Measurements from ENCODE around the gene VIPR2.

VIPR2 gene

DNA sequence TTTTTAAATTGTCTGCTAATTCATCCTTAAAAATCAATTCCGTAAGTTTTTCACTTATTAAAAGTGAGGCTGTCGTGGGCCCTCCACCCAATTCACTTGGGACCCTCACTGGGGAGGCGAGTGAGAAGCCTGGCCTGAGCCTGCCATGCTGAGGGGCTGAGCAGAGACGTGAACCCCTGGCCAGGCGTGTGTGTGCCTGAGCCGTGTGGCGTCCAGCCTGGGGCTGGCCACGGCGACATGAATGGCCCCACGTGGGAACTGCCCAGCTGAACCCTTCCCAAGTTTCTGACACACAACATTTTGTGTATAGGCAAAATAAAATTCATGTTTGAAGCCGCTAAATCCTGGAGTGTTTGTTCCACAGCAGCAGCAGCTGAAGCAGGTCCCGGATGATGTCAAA is 13.0 kb upstream of the VIPR2 start:
- no peak for DNase-seq

GRCh38 chr7:159156436-159157245 is 12.0 kb upstream of the VIPR2 start:
- DNase-seq, result no peak

DNA sequence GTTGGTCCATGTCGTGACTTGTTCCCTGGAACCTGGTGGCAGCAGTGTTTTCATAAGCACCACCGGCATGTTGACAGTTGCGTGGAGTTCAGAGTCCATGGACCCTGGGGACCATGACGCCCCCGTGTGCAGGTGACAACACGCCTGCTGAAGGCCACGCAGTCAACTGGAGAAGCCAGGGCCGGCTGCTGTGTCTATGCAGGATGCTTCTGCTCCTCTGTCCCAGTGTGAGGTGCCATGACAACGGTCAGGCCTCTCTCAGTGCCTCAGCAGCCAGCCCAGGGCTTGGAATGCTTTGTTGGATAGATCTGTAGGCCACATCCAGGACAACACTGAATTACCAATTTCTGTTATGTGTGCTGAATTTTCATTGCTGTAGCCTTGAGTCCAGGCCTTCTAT is 10.7 kb upstream of the VIPR2 start:
- DNase-seq, result no peak

DNA sequence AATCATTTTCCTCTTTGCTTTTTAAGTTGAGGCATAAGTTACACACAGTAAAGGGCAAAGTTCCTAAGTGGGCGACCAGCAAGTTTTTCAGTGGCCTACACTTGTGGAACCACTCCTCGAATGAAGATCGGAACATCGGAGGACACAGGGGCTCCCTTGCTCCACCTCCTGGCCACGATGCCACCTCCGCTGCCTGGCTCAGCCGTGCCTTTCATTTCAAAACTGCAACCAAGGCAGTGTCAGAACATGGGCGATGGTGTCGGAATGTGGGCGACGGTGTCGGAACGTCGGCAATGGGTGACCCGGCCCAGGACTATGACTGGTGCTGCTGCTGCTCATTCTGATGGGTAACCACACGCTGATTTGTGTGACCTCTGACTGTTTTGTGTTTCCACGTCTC is 9.6 kb upstream of the VIPR2 start:
- DNase-seq, result no peak

GRCh38 chr7:159153511-159153910 is 8.8 kb upstream of the VIPR2 start:
- no peak for DNase-seq

GRCh38 chr7:159152816-159153215 is 8.1 kb upstream of the VIPR2 start:
- DNase-seq, result no peak

- DNase-seq, result no peak
These were observed 6.6 kb upstream of the VIPR2 start for GRCh38 chr7:159151231-159151630.

GRCh38 chr7:159149488-159149887 is 4.8 kb upstream of the VIPR2 start:
- DNase-seq, result no peak

GRCh38 chr7:159148430-159149395 is 4.0 kb upstream of the VIPR2 start:
- no peak for DNase-seq

GRCh38 chr7:159147687-159148086 is 3.0 kb upstream of the VIPR2 start:
- DNase-seq, result no peak

GRCh38 chr7:159147246-159147645 is 2.6 kb upstream of the VIPR2 start:
- DNase-seq, result peak; percentile 47

- DNase-seq, result no peak
These were observed 1.6 kb upstream of the VIPR2 start for GRCh38 chr7:159146084-159146858.

GRCh38 chr7:159145490-159145855 is 806 bp upstream of the VIPR2 start:
- no peak for DNase-seq

DNA sequence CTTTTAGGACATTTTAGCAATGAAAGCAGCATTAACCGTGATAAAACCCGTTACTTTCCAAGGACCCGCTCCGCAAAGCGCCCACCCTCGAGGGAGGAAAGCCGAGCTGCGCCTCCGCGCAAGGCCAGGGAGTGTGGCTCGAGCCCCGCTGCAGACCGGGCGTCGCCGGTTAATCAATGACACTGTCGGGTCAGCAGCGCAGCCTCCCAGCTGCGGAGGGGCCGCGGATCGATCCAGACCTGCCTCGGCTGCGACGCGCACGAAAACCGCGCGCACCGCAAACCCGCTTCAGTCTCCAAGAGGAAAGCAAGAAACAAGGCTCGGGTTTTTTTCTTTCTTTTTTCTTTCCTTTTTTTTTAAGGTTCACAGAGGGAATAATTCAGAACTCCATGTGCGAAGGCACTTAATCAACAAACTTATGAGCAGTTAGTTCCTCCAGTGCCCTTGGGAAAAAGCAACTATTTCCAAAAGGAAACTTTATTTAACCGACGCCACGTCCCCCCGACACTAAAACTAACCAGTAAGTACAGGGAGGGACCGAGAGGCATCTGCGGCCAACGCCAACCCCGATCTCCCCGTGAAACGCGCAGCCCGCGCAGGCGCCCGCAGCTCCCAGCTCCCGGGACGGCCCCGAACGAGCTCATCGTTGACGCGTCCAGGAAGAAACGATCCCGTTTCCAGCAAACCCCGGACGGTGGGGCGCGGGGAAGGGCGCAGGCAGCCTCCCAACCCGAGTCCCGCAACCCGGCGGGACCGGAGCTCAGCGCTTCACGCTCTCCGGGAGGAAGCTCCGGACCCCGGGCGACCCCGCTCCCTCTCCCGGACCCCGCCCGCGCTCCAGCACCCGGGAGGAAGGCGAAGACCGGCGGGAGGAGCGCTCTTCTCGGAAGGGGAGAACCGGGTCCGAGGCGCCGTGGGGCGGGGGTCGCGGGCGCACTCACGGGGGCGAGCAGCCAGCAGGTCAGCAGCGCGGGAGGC is 598 bp downstream of the VIPR2 start:
- DNase-seq, result no peak

DNA sequence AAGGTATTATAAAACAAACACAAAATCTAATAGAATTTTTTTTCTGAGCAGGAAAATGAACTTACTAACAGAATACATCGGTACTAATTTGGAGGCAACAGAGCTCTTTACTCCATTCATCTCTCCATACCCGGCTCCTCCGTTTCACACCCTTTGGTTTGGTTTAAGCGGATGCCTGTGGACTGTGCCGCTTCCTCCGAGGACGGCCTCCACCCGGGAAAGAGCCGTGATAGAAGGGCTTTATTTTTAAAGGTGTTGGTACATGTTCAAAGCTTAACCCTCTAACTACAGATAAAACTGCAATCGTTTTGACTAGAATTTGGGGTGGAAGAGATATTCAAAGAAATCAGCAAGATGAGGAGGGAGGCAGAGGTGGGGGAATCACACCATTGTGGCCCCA is 1.9 kb downstream of the VIPR2 start:
- DNase-seq, result no peak

GRCh38 chr7:159142199-159142598 is 2.5 kb downstream of the VIPR2 start:
- DNase-seq, result no peak

GRCh38 chr7:159141660-159142059 is 3.0 kb downstream of the VIPR2 start:
- no peak for DNase-seq

GRCh38 chr7:159141167-159141566 is 3.5 kb downstream of the VIPR2 start:
- no peak for DNase-seq

DNA sequence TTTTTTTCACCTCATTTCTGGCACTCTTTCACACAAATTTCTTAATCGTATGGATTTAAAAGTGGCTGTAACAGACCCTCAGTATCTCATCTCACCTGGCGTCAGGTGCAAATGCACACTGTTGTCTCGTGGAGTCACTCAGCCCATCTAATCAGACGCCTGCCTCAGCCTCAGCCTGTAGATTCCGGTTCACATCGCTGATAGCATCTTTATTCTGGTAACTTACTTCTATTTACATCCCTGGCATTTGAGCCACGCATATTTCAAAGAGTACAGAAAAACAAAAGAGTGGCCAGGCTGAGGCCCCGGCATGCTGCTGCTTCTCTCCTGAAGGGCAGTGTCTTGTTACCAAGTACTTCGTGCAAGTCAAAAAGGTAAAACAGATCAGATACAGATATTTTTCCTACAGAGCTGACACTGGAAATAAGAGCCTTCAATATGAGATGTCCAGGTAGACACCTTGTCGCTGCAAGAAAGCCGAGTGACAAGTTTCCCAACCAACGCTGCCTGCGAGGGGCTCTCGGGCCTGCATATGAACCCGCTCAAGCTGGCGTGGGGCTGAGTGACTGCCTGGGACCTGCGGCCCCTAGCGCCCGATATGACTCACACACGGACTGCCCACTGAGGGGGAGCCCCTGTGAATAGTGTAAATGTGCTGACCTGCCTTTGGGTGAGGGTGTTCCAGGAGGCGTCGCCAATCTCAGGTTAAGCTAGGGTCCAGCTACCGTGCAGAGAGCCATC is 4.3 kb downstream of the VIPR2 start:
- no peak for DNase-seq

GRCh38 chr7:159139639-159140038 is 5.0 kb downstream of the VIPR2 start:
- no peak for DNase-seq

- no peak for DNase-seq
These were observed 5.5 kb downstream of the VIPR2 start for GRCh38 chr7:159139202-159139601.

Data from NCI-H526 treated with DMSO at 0.1 percent for 48 hours (cell line).